Measurements from ENCODE around the gene HMG20A. TPM values are rescaled to one million over a fixed set of nuclear protein-coding genes. Genes with fewer than 3 reads are reported as not detected.

The HMG20A gene
- total RNA-seq, 1 experiment from 2014 or later, result 60.2 TPM

- H3K9me3 Mint-ChIP-seq, result no peaks in the 10 kb centered on the region; a peak in 1 of 5 replicates
- peaks cover 2% of the 10 kb centered on the region; the same call in 1 of the 2 replicates for H3K79me2 ChIP-seq (ENCODE audit: insufficient read depth, low read length)
Measured at GRCh38 chr15:77376770-77377169, 43.9 kb upstream of the HMG20A start.

More at GRCh38 chr15:77376770-77377169, 43.9 kb upstream of the HMG20A start:
- Histone ChIP-seq H3K56ac (ENCODE audit: insufficient read length, low read depth, low read length) (no peak overlapping the region), H4K20me1 (ENCODE audit: control insufficient read depth, insufficient read depth, insufficient read length) (no peaks in the 10 kb centered on the region), H2AK5ac (ENCODE audit: insufficient read length, low read length) (no peak overlapping the region), H3K4me1 (ENCODE audit: insufficient read depth, low read length) (no peaks in the 10 kb centered on the region), H2AFZ (ENCODE audit: low read length) (no peak overlapping the region), H4K5ac (ENCODE audit: insufficient read length, low read depth, low read length) (no peak overlapping the region), H2BK20ac (ENCODE audit: low read depth, low read length, poor library complexity, severe bottlenecking) (no peak overlapping the region), H3K27ac (ENCODE audit: insufficient read length, low read depth, low read length) (no peak overlapping the region), H3K18ac (ENCODE audit: insufficient read length, low read depth, low read length) (no peak overlapping the region), H4K91ac (ENCODE audit: insufficient read length, low read depth, low read length) (no peak overlapping the region), H2BK15ac (ENCODE audit: low read depth, low read length) (no peak overlapping the region), H3K27me3 (ENCODE audit: insufficient read depth, low read length) (no peaks in the 10 kb centered on the region), H2BK120ac (ENCODE audit: low read depth, low read length, poor library complexity, severe bottlenecking) (no peak overlapping the region), H2BK5ac (ENCODE audit: insufficient read length, low read length) (no peak overlapping the region), H3K4me2 (ENCODE audit: insufficient read depth, insufficient read length, low read length) (no peak overlapping the region), H3K23me2 (ENCODE audit: insufficient read length, low read depth, low read length, poor library complexity, severe bottlenecking) (no peaks in the 10 kb centered on the region), H3T11ph (ENCODE audit: low read length) (no peak overlapping the region), H3K9ac (ENCODE audit: extremely low read depth, insufficient read length, low read length) (no peak overlapping the region), H3K14ac (ENCODE audit: insufficient read depth, low read length) (no peak overlapping the region), H3K9me3 (ENCODE audit: control insufficient read depth, low read depth, low read length) (no peaks in the 10 kb centered on the region), H3K79me1 (ENCODE audit: insufficient read depth, low read depth, low read length, poor library complexity, severe bottlenecking) (no peaks in the 10 kb centered on the region), H2BK12ac (ENCODE audit: insufficient read length, low read depth, low read length) (no peak overlapping the region), H3K4ac (ENCODE audit: low read depth, low read length) (no peak overlapping the region), H4K8ac (replicated peaks; ENCODE audit: insufficient read length, low read depth, low read length) (no peak overlapping the region), H3K23ac (ENCODE audit: insufficient read length, low read depth, low read length) (no peak overlapping the region)
- Mint-ChIP-seq H3K4me3 (no peak overlapping the region), H3K36me3 (ENCODE audit: insufficient read depth in 1 of 3, low read depth in 3 of 3) (peaks cover 0 to 2% (median 2%) of the 10 kb centered on the region in 3 experiments; a peak in 2 of 7 replicates), H3K27me3 (ENCODE audit: low read depth) (no peaks in the 10 kb centered on the region), H3K27ac (no peak overlapping the region), H3K4me1 (peaks cover 5 to 10% of the 10 kb centered on the region in 2 experiments; a peak in 3 of 4 replicates)
- DNase-seq, result no peak
- TF ChIP-seq CTCF (conservative IDR thresholded peaks at IDR 0.05), result no peak
- WGBS (ENCODE audit: extremely low coverage, insufficient read length, low lambda C conversion rate), result no CpG with 5 or more reads among the region's 1 CpG

Data from H9 (cell line).